Trophoblast cell (in vitro differentiated cells and primary cell): Measurements from ENCODE around the gene S100A7A. TPM values are rescaled to one million over a fixed set of nuclear protein-coding genes. Genes with fewer than 3 reads are reported as not detected.

ENCODE experiments used
- DNase-seq, 2 donors: peaks; one replicate each; pipeline ENCODE4 v3.0.0-alpha.2; 2016
- H2AFZ ChIP-seq: 2 replicates; pipeline ENCODE4 v1.6.1; 2013; ENCODE audit warnings: low read length, moderate library complexity, mild to moderate bottlenecking; ENCODE audit not compliant: insufficient read depth, poor library complexity
- H2AK5ac ChIP-seq: 2 replicates; pipeline ENCODE4 v1.6.1; 2013; ENCODE audit warnings: mild to moderate bottlenecking, low read length
- H2BK120ac ChIP-seq: 2 replicates; pipeline ENCODE4 v1.6.1; 2013; ENCODE audit warnings: low read length, mild to moderate bottlenecking, moderate library complexity; ENCODE audit not compliant: insufficient read depth, poor library complexity
- H2BK12ac ChIP-seq: 2 replicates; pipeline ENCODE4 v1.6.1; 2013; ENCODE audit warnings: mild to moderate bottlenecking, low read length, moderate library complexity
- H2BK5ac ChIP-seq: 2 replicates; pipeline ENCODE4 v1.6.1; 2013; ENCODE audit warnings: low read length, low read depth, moderate library complexity, mild to moderate bottlenecking; ENCODE audit not compliant: poor library complexity
- H3K14ac ChIP-seq: 2 replicates; pipeline ENCODE4 v1.6.1; 2013; ENCODE audit warnings: mild to moderate bottlenecking, low read length
- H3K18ac ChIP-seq: 2 replicates; pipeline ENCODE4 v1.6.1; 2013; ENCODE audit warnings: mild to moderate bottlenecking, low read length
- H3K23ac ChIP-seq: 2 replicates; pipeline ENCODE4 v1.6.1; 2013; ENCODE audit warnings: low read length
- H3K27ac ChIP-seq: 2 replicates; pipeline ENCODE4 v1.5.1; 2013; ENCODE audit warnings: low read depth, mild to moderate bottlenecking, inconsistent platforms, low read length, moderate library complexity
- H3K27me3 ChIP-seq: 2 replicates; pipeline ENCODE4 v1.6.1; 2013; ENCODE audit warnings: inconsistent platforms, mild to moderate bottlenecking, low read length, moderate library complexity; ENCODE audit not compliant: insufficient read depth
- H3K36me3 ChIP-seq, 2 experiments: 1 replicate in 1 of 2; 2 replicates in 1 of 2; pipeline ENCODE4 v1.6.1; 2013; ENCODE audit warnings: low read length in 2 of 2, mild to moderate bottlenecking in 2 of 2, moderate library complexity in 1 of 2; ENCODE audit not compliant: insufficient read depth in 2 of 2, control insufficient read depth in 1 of 2
- H3K4ac ChIP-seq: 2 replicates; pipeline ENCODE4 v1.6.1; 2013; ENCODE audit warnings: low read depth, mild to moderate bottlenecking, low read length, moderate library complexity
- H3K4me1 ChIP-seq, 2 experiments: 1 replicate in 1 of 2; 2 replicates in 1 of 2; pipeline ENCODE4 v1.6.1; 2013; ENCODE audit warnings: low read length in 2 of 2, mild to moderate bottlenecking in 2 of 2, moderate library complexity in 1 of 2; ENCODE audit not compliant: insufficient read depth in 2 of 2, control insufficient read depth in 1 of 2
- H3K4me2 ChIP-seq: 2 replicates; pipeline ENCODE4 v1.6.1; 2013; ENCODE audit warnings: inconsistent platforms, mild to moderate bottlenecking, low read length, moderate library complexity
- H3K4me3 ChIP-seq: 2 replicates; pipeline ENCODE4 v1.5.1; 2013; ENCODE audit warnings: mild to moderate bottlenecking, low read depth, low read length, inconsistent platforms
- H3K79me1 ChIP-seq: one replicate; pipeline ENCODE4 v1.6.1; 2013; ENCODE audit warnings: low read length
- H3K79me2 ChIP-seq: 2 replicates; pipeline ENCODE4 v1.6.1; 2013; ENCODE audit warnings: low read length, mild to moderate bottlenecking; ENCODE audit not compliant: control insufficient read depth, insufficient read depth, poor library complexity
- H3K9ac ChIP-seq: 2 replicates; pipeline ENCODE4 v1.6.1; 2013; ENCODE audit warnings: mild to moderate bottlenecking, low read length
- H3K9me3 ChIP-seq: 2 replicates; pipeline ENCODE4 v1.6.1; 2013; ENCODE audit warnings: low read depth, mild to moderate bottlenecking, control low read depth, inconsistent platforms, low read length; ENCODE audit not compliant: insufficient read depth
- H4K12ac ChIP-seq: 2 replicates; pipeline ENCODE4 v1.6.1; 2013; ENCODE audit warnings: low read depth, mild to moderate bottlenecking, low read length, moderate library complexity
- H4K8ac ChIP-seq: 2 replicates; pipeline ENCODE4 v1.6.1; 2013; ENCODE audit warnings: low read depth, mild to moderate bottlenecking, low read length, moderate library complexity
- H4K91ac ChIP-seq: one replicate; pipeline ENCODE4 v1.6.1; 2013; ENCODE audit warnings: low read depth, mild to moderate bottlenecking, low read length, moderate library complexity
- WGBS: extraction: QIAGEN DNeasy Blood & Tissue Kit; methylation state at CpG from one replicate; pipeline ENCODE4 v1.1.7; 2013; ENCODE audit warnings: missing lambda C conversion rate; ENCODE audit not compliant: insufficient read length, insufficient coverage; ENCODE audit errors: extremely low coverage; 5-methylcytosine and 5-hydroxymethylcytosine counted together
- polyA plus RNA-seq: library from polyadenylated mRNA; stranded (reverse); fragments of 200-250 nt; gene quantifications from 2 replicates; pipeline ENCODE4 v1.2.3, GENCODE V29; 2013

Gene S100A7A
- not detected in 2 replicates for polyA plus RNA-seq

DNA sequence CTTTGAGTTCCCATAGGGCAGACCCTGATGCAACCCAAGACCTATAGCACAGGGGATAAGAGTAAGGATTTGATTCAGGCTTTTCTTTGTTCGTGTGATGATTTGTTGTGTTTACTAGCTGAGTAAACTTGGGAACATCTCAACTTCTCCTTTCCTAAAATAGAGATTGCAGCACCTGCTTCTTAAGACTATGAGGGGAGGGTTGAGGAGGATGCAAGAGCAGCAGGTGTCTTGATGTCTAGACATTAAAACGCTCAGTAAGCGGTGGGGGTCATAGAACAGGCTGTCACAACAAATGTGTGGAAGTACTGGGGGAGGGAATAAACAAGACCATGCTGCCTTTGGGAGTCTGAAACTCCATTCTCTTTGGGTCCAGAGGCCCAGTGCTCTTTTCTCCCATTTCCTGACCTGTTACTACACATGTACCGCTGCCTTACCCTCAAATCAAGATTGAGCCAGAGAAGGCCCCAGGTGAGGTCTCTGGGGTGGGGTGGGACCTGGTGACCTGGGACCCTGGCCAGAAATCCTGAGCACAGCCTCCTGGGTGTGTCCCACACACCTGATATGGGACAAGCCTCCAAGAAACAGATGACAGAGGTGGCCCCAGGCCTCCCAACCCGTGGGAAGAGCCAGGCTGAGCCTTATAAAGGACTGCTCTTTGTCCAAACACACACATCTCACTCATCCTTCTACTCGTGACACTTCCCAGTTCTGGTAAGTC is at the start of gene S100A7A:
TSS of gene S100A7A (plus strand) at position 671 of the 721 bp plus-strand sequence. CDS start 1,563 bp downstream, outside the sequence.
- no peaks in the 10 kb centered on the region for H3K36me3 ChIP-seq
- no peak within 1 kb of the TSS for H3K4me2 ChIP-seq
- H2AK5ac ChIP-seq = no peak within 1 kb of the TSS
- DNase-seq = no peak
- no peak within 1 kb of the TSS for H3K9ac ChIP-seq
- no peak within 1 kb of the TSS for H2AFZ ChIP-seq
- H3K4ac ChIP-seq = no peak within 1 kb of the TSS
- no peak within 1 kb of the TSS for H3K23ac ChIP-seq
- no peaks in the 10 kb centered on the region for H3K79me2 ChIP-seq
- H3K27me3 ChIP-seq = no peaks in the 10 kb centered on the region
- H3K79me1 ChIP-seq = no peaks in the 10 kb centered on the region
- H4K8ac ChIP-seq = no peak within 1 kb of the TSS
- no peak within 1 kb of the TSS for H4K91ac ChIP-seq
- H3K4me3 ChIP-seq = no peak within 1 kb of the TSS
- no peak within 1 kb of the TSS for H3K27ac ChIP-seq
- no peak within 1 kb of the TSS for H3K18ac ChIP-seq
- no peak within 1 kb of the TSS for H2BK120ac ChIP-seq
- H3K4me1 ChIP-seq = no peaks in the 10 kb centered on the region
- peaks cover 1% of the 10 kb centered on the region for H3K9me3 ChIP-seq
- H3K14ac ChIP-seq = no peak within 1 kb of the TSS
- H2BK5ac ChIP-seq = no peak within 1 kb of the TSS
- no peak within 1 kb of the TSS for H4K12ac ChIP-seq
- no peak within 1 kb of the TSS for H2BK12ac ChIP-seq
- WGBS = no CpG with 5 or more reads among the region's 6 CpGs

DNA sequence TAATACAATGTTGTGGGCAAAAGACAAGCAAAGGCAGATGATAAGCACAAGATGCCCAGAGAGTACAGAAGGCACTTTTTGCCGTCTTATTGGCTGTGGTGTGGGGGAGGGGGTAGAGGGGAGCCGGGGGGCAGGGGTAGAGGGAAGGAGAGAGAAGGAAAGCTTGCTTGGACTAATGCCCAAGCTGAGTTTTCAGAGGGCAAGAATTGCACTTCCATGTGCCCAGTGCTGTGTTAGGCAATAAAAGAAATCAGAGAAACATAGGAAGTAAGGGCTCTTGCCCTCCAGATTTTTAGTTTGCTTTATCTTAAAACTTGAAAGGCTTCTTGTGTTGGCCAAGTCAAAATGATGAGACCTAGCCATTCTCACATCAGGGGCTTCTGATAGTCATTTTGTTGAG is 49.2 kb upstream of the S100A7A start:
- no peaks in the 10 kb centered on the region for H3K79me2 ChIP-seq
- H4K12ac ChIP-seq = no peak overlapping the region
- H3K27ac ChIP-seq = no peak overlapping the region
- no peak for DNase-seq
- H4K91ac ChIP-seq = no peak overlapping the region
- WGBS = no CpG with 5 or more reads among the region's 2 CpGs
- no peak overlapping the region for H3K14ac ChIP-seq
- H3K4ac ChIP-seq = no peak overlapping the region
- peaks cover 1% of the 10 kb centered on the region for H3K79me1 ChIP-seq
- peaks cover 20 to 22% of the 10 kb centered on the region in 2 experiments for H3K4me1 ChIP-seq
- H3K4me3 ChIP-seq = no peak overlapping the region
- H3K4me2 ChIP-seq = no peak overlapping the region
- H3K23ac ChIP-seq = no peak overlapping the region
- H2BK5ac ChIP-seq = no peak overlapping the region
- no peak overlapping the region for H2AFZ ChIP-seq
- H2BK12ac ChIP-seq = no peak overlapping the region
- H2BK120ac ChIP-seq = no peak overlapping the region
- no peaks in the 10 kb centered on the region for H3K27me3 ChIP-seq
- no peaks in the 10 kb centered on the region for H3K36me3 ChIP-seq
- no peak overlapping the region for H3K9ac ChIP-seq
- no peaks in the 10 kb centered on the region for H3K9me3 ChIP-seq
- no peak overlapping the region for H2AK5ac ChIP-seq
- no peak overlapping the region for H3K18ac ChIP-seq
- H4K8ac ChIP-seq = no peak overlapping the region

DNA sequence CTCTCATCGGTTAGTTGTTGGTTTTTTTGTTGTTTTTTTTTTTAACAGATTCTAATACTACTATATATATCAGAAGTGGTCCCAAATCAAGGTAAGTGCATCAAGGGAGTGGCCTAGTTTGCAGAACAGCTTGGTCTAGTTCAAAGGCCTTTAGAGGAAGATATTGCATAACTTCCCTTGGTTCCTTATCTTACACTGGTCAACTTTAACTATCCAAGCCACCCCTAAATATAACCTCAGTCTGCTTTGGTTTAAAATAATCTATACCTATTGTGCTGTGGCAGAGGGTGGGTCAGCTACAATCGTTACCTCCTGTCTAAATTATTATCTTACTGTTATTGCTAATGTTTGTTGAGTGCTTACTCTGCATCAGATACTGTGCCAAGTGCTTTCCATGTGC is 47.8 kb upstream of the S100A7A start:
- Histone ChIP-seq H3K18ac (no peak overlapping the region), H4K8ac (no peak overlapping the region), H3K4me2 (no peak overlapping the region), H3K4me3 (no peak overlapping the region), H3K79me2 (no peaks in the 10 kb centered on the region), H3K36me3 (no peaks in the 10 kb centered on the region), H3K27me3 (no peaks in the 10 kb centered on the region), H3K27ac (no peak overlapping the region), H2BK120ac (no peak overlapping the region), H3K23ac (no peak overlapping the region), H2AFZ (no peak overlapping the region), H4K91ac (no peak overlapping the region), H4K12ac (no peak overlapping the region), H3K9ac (no peak overlapping the region), H3K79me1 (peaks cover 1% of the 10 kb centered on the region), H2AK5ac (no peak overlapping the region), H2BK12ac (no peak overlapping the region), H3K14ac (no peak overlapping the region), H3K4me1 (peaks cover 19 to 20% of the 10 kb centered on the region in 2 experiments), H3K9me3 (no peaks in the 10 kb centered on the region), H3K4ac (no peak overlapping the region), H2BK5ac (no peak overlapping the region)
- no CpG with 5 or more reads among the region's 2 CpGs for WGBS
- DNase-seq = no peak

- no peak overlapping the region for H2BK5ac ChIP-seq
- no peak overlapping the region for H4K91ac ChIP-seq
- no peak overlapping the region for H4K8ac ChIP-seq
- H3K9ac ChIP-seq = no peak overlapping the region
- DNase-seq = no peak
- H3K18ac ChIP-seq = no peak overlapping the region
- H3K4me1 ChIP-seq = peaks cover 6% of the 10 kb centered on the region in 2 experiments
- H3K23ac ChIP-seq = no peak overlapping the region
- H3K79me2 ChIP-seq = no peaks in the 10 kb centered on the region
- no peak overlapping the region for H2BK12ac ChIP-seq
- no peak overlapping the region for H4K12ac ChIP-seq
- WGBS = no CpG with 5 or more reads among the region's 3 CpGs
- H2AK5ac ChIP-seq = no peak overlapping the region
- H3K4me3 ChIP-seq = no peak overlapping the region
- no peaks in the 10 kb centered on the region for H3K36me3 ChIP-seq
- no peak overlapping the region for H3K14ac ChIP-seq
- no peak overlapping the region for H3K4ac ChIP-seq
- no peaks in the 10 kb centered on the region for H3K27me3 ChIP-seq
- peaks cover 1% of the 10 kb centered on the region for H3K79me1 ChIP-seq
- H2AFZ ChIP-seq = no peak overlapping the region
- no peak overlapping the region for H3K4me2 ChIP-seq
- no peak overlapping the region for H2BK120ac ChIP-seq
- no peak overlapping the region for H3K27ac ChIP-seq
- H3K9me3 ChIP-seq = no peaks in the 10 kb centered on the region
Observed at GRCh38 chr1:153370146-153370545, 46.2 kb upstream of the S100A7A start.
